Adrenal gland (tissue), 5 donors: Measurements from ENCODE around the gene FAM9A.

Experiments
- CTCF ChIP-seq, 6 experiments: fragments of 450-650 bp in 4 of 6; fragments of 200-600 bp in 2 of 6; sonication (generic) in 1 of 6; IDR thresholded peaks; 1 replicate in 5 of 6; 2 replicates in 1 of 6; pipeline versions ENCODE4 v1.5.1 to v1.8.0; 2016 to 2021; ENCODE audit warnings: antibody characterized with exemption in 6 of 6, mild to moderate bottlenecking in 2 of 6, moderate library complexity in 1 of 6
- POLR2A ChIP-seq, 2 donors: fragments of 450-650 bp; IDR thresholded peaks; one replicate each; pipeline ENCODE4 v1.6.1; 2017; ENCODE audit warnings: antibody characterized with exemption in 2 of 2, mild to moderate bottlenecking in 2 of 2, moderate library complexity in 1 of 2
- donor health status: DM: no; HTN: no; CAD: no.

- TF ChIP-seq CTCF (IDR thresholded peaks at IDR 0.05): no peak
- TF ChIP-seq POLR2A (IDR thresholded peaks at IDR 0.05): no peak
These were observed 17.0 kb downstream of the FAM9A start for GRCh38 chrX:8784162-8784561.
